Activated CD8-positive, alpha-beta T cell treated with anti-CD3 and anti-CD28 coated beads for 36 hours (primary cell): ENCODE measurements around the gene KLHL26. TPM values are rescaled to one million over a fixed set of nuclear protein-coding genes. Genes with fewer than 3 reads are reported as not detected.
A peak's percentile ranks its signal among the peaks of the same experiment; 100 is the strongest.

Experiments used
- ATAC-seq: fragments of 200-7000 bp; cut with Tn5 transposase; one replicate; pipeline ENCODE4 v1.10.0; 2021; ENCODE audit warnings: mild to moderate bottlenecking, moderate library complexity
- CTCF ChIA-PET: fragments of 350-600 bp; sonication (Branson Sonifier 250); formaldehyde crosslinking; loops from one replicate; lab custom pipeline; 2021; ENCODE audit warnings: antibody characterized with exemption; lab: Charles Lee
- POLR2A ChIA-PET: fragments of 350-600 bp; sonication (Branson Sonifier 250); formaldehyde crosslinking; loops from one replicate; lab custom pipeline; 2021; ENCODE audit warnings: antibody characterized with exemption; lab: Charles Lee
- DNase-seq: peaks from one replicate; pipeline ENCODE4 v3.0.0-alpha.2; 2020
- H3K27ac Mint-ChIP-seq: one replicate; pipeline ENCODE4 v1.8.0; 2021; ENCODE audit warnings: mild to moderate bottlenecking, mixed read lengths
- H3K27me3 Mint-ChIP-seq: one replicate; pipeline ENCODE4 v1.8.0; 2021; ENCODE audit warnings: mixed read lengths
- H3K36me3 Mint-ChIP-seq: one replicate; pipeline ENCODE4 v1.8.0; 2021; ENCODE audit warnings: low read depth, mixed read lengths
- H3K4me1 Mint-ChIP-seq: one replicate; pipeline ENCODE4 v1.8.0; 2021; ENCODE audit warnings: low read depth, mixed read lengths
- H3K4me3 Mint-ChIP-seq: one replicate; pipeline ENCODE4 v1.8.0; 2021; ENCODE audit warnings: mild to moderate bottlenecking, moderate library complexity, mixed read lengths
- H3K9me3 Mint-ChIP-seq: one replicate; pipeline ENCODE4 v1.8.0; 2021; ENCODE audit warnings: mixed read lengths
- intact Hi-C: fragments of 100-400 bp; cut with micrococcal nuclease; formaldehyde crosslinking; loops from one replicate; pipeline ENCODE4 v1.10.0; 2022
- total RNA-seq, 2 experiments: library from RNA; stranded (reverse); gene quantifications; one replicate each; pipeline ENCODE4 v1.2.3, GENCODE V29; 2021
- TF ChIP-seq, protein P1 (sequence below): fragments of 200-600 bp; IDR thresholded peaks from one replicate; pipeline ENCODE4 v1.8.0; 2022; ENCODE audit warnings: antibody characterized with exemption, mild to moderate bottlenecking

KLHL26 gene
- total RNA-seq, 2 experiments from 2014 or later: 10.3 to 10.8 TPM

DNA sequence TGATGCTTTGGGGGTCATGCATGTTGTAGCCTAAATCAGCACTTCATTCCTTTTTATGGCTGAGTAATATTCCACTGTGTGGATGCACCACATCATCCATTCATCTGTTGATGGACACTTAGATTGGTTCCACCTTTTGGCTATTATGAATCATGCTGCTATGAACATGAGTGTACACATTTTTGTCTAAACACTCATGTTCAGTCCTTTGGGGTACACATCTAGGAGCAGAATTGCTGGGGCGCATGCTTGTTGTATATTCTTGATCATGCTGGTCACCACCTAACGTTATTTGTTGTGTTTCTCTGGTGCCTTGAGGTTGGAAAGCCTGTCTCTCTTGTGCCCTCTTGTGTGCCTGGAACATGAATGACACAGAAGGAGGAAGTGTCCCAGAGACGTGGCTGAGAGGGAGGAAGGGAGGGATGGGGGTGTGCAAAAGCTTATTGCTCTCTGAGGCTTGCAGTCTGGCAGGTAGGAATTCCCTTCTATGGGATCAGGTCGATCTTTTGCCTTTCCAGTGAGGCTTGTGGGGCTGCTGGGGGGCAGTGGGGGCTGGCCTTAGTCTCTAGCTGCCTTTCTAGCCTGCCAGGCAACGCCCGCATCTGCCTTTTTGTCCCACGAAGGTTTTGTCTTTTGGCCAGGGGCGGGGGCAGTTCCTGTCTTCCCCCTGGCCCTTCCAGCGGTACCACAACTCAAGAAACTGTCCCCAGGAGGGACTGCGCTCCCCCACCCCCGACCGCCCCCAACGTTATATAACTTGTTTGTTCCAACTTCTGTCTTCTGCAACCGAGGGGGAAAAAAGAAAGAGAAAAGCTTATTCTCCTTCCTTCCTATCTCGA lies 7.6 kb downstream of the KLHL26 start:
- Mint-ChIP-seq H3K4me1 (peaks cover 16% of the 10 kb centered on the region), H3K9me3 (no peaks in the 10 kb centered on the region), H3K27me3 (no peaks in the 10 kb centered on the region), H3K27ac (no peak overlapping the region), H3K36me3 (peaks cover 5% of the 10 kb centered on the region), H3K4me3 (no peak overlapping the region)
- TF ChIP-seq, protein P1, sequence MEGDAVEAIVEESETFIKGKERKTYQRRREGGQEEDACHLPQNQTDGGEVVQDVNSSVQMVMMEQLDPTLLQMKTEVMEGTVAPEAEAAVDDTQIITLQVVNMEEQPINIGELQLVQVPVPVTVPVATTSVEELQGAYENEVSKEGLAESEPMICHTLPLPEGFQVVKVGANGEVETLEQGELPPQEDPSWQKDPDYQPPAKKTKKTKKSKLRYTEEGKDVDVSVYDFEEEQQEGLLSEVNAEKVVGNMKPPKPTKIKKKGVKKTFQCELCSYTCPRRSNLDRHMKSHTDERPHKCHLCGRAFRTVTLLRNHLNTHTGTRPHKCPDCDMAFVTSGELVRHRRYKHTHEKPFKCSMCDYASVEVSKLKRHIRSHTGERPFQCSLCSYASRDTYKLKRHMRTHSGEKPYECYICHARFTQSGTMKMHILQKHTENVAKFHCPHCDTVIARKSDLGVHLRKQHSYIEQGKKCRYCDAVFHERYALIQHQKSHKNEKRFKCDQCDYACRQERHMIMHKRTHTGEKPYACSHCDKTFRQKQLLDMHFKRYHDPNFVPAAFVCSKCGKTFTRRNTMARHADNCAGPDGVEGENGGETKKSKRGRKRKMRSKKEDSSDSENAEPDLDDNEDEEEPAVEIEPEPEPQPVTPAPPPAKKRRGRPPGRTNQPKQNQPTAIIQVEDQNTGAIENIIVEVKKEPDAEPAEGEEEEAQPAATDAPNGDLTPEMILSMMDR: no peak
- CTCF ChIA-PET: interaction anchor here (1.0 kb wide), 1 partner anchor 183 kb away, joined by 3 read pairs; no protein-coding TSS in a partner anchor
- POLR2A ChIA-PET: interaction anchor here (1.3 kb wide), 1 partner anchor 56 kb away, joined by 4 read pairs; the partner anchor contains the start of gene REX1BD
- ATAC-seq (peak; percentile 37), DNase-seq (no peak)
- intact Hi-C loops: no loop called here

DNA sequence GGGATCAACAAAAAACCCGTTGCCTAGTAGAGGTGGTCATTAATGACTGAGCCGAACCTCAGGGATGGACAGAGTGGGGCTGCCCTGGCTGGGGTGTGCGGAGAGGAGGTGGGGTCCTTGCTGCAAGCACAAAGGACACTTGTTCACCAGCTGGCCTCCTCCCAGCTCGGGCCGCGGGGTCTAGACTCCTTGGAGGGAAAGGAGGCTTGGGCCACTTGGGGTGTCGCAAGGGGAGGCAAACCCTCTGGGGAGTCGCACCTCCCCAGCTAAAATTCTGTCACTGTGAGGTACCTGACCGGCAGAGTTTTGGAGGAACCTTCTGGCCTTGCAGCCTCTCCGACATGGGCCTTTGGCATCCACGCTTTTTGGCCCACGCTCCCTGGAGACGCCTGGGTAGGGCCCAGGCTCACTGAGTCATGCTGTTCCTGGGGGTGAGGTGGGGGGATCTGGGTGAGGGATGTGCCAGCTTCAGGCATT lies 8.2 kb downstream of the KLHL26 start:
- CTCF ChIA-PET: interaction anchor here (1.0 kb wide), 1 partner anchor 184 kb away, joined by 3 read pairs; no protein-coding TSS in a partner anchor
- H3K27me3 Mint-ChIP-seq: no peaks in the 10 kb centered on the region
- DNase-seq (no peak), ATAC-seq (no peak)
- H3K36me3 Mint-ChIP-seq: peaks cover 4% of the 10 kb centered on the region
- no peak overlapping the region for H3K27ac Mint-ChIP-seq
- TF ChIP-seq, protein P1: no peak
- POLR2A ChIA-PET: interaction anchor here (1.3 kb wide), 1 partner anchor 56 kb away, joined by 4 read pairs; the partner anchor contains the start of gene REX1BD
- H3K4me3 Mint-ChIP-seq: no peak overlapping the region
- H3K9me3 Mint-ChIP-seq: no peaks in the 10 kb centered on the region
- intact Hi-C loops: no loop called here
- peaks cover 19% of the 10 kb centered on the region for H3K4me1 Mint-ChIP-seq

DNA sequence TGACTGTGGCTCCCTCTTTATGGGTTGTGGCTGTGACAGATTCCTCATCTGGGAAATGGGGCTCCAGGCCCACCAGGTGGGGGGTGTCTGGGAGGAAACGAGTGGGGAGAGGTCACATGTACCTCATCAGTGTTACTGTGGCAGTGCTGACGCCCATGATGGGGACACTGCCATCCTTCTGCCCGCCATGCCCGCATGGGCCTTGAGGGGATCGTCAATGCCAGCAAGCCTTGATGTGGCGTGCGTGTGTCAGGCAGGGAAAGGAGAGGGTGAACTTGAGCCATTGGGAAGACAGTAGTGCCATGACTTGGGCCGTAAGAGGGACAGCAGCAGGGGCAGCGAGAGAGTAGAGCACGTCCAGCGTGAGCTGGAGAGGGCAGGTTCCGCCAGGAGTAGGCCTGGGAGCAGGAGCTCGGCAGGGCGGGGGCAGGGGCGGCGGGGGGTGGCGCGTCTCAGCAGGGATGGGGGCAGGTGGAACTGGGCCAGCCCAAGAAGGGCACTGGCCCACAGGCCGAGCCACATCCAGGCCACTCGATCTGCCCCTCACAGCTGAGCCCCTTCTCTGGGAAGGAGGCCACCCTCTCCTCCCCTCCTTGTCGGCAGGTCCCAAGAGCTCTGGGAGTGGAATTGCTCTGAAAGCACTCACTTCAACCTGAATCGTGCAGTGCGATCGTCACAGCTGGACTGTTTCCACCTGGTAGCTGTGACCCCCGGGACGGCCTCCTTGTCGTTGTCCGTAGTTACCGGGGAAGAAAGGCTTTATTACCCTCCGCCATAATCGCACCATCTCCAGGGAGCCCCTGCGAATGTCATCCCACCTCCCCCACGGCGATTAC lies 9.9 kb downstream of the KLHL26 start:
- TF ChIP-seq, protein P1: no peak
- Mint-ChIP-seq H3K4me1 (peaks cover 19% of the 10 kb centered on the region), H3K27me3 (no peaks in the 10 kb centered on the region), H3K4me3 (no peak overlapping the region), H3K36me3 (peaks cover 4% of the 10 kb centered on the region), H3K27ac (no peak overlapping the region), H3K9me3 (no peaks in the 10 kb centered on the region)
- intact Hi-C loops: no loop called here
- no peak for DNase-seq
- ATAC-seq: no peak
- POLR2A ChIA-PET: no interaction called here
- CTCF ChIA-PET: no interaction called here

DNA sequence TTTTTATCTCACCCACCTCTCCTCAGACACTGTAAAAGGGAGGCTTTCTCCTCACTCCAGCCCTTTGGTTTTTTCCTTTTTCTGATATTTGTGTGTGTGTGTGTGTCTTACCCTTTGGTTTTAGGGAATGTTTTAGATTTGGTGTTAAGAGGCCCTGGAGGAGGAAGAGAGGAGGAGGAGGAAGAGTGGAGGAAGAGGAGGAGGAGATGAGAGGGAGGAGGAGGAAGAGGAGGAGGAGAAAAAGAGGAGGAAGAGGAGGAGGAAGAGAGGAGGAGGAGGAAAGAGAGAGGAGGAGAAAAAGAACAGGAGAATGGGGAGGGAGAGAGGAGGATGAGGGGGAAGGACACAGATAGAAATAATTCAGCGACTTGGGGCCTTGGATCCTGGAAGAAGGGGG lies 10.5 kb downstream of the KLHL26 start:
- H3K9me3 Mint-ChIP-seq: no peaks in the 10 kb centered on the region
- no peak overlapping the region for H3K4me3 Mint-ChIP-seq
- ChIA-PET POLR2A (no interaction called here), CTCF (no interaction called here)
- peaks cover 4% of the 10 kb centered on the region for H3K36me3 Mint-ChIP-seq
- H3K27ac Mint-ChIP-seq: no peak overlapping the region
- intact Hi-C loops: no loop called here
- ATAC-seq (no peak), DNase-seq (no peak)
- H3K4me1 Mint-ChIP-seq: peaks cover 19% of the 10 kb centered on the region
- TF ChIP-seq, protein P1: no peak
- H3K27me3 Mint-ChIP-seq: no peaks in the 10 kb centered on the region
